IPS DF 4.7 (cell line): ENCODE results near the gene TBC1D22A.

ENCODE experiments used
- DNase-seq: peaks from one replicate; pipeline ENCODE4 v3.0.0-alpha.2; 2013; ENCODE audit warnings: low spot score; ENCODE audit errors: extremely low read depth

The TBC1D22A gene

DNA sequence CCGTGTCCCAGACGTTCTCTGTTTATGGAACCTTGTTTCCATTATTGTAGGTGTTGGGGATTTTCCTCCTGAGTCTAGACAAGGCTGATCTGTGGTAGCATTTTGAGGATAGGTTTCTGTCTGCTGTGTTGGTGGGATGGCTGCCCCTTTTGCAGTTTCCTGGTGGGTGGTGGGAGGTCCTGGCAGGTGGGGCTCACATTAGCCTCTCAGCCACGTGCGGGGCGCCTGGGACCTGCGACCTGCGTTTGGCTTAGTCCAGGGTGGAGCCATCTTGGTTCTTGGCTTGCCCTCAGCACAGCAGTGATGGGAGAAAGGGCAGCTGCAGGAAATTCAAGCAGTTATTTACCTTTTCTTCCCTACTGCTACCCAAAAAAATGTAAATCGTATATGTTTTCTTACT is 143.4 kb downstream of the TBC1D22A start:
- DNase-seq = no peak

- no peak for DNase-seq
These were observed 144.0 kb downstream of the TBC1D22A start for GRCh38 chr22:46906326-46907045.

GRCh38 chr22:46907241-46908215 is 145.1 kb downstream of the TBC1D22A start:
- DNase-seq = no peak

DNA sequence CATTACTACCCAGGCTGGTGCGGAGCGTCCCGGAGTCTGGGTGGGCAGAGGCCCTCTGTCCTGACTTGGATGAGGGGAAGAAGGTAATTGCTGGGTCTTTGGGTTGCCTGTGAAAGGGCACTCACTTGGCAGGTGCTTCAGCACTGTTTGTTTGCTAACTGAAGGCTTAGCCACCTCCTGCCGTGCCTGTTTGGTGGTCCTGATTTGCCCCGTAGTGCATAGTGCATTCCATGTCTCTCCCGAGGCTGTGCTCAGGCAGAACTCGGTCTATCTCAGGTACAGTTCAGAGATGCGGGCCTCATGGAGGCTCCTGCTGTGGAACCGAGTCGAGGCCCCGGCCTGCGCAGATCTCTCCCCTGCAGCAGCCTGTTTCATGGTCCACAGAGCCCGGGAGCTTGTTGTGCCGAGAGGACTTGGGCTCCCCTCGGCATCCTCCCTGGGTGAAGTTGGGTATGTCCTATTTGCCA is 146.2 kb downstream of the TBC1D22A start:
- DNase-seq = no peak

DNA sequence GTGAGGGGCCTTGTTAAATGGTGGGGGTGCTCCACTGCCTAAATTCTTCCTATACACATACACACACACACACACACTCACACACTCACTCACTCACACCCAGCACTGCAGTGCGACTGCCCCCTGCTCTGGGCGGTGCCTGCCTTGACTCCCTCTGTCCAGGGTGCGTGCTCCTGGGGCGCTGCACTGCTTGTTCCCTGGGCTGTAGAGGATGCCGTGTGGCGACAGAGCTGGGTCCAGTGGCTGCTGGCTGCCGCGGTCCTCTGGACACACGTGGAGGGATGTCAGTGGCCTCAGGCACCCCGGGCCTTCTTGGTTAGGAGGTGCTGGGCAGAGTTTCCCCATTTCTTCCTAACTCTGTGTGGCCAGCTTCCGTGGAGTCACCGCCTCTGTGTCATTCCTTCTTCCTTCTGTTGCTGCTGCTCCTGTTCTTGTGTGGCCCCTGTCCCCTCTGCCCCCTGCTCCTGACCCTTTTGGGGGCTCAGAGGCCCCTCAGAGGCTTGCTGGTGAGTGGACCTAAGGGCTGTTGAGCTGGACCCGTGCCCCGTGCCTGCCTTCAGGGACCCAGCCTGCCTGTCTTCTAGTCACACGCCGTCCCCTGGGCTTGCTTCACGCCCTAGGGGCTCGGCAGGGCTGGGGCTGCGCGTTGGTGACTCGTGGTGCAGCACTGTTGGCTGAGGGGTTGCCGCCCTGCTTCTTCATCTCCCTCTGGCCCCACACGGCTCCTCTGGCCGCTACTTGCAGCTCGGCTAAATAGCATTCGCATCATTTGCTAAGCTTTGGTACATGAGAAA is 147.0 kb downstream of the TBC1D22A start:
- DNase-seq = no peak

- no peak for DNase-seq
These were observed 148.2 kb downstream of the TBC1D22A start for GRCh38 chr22:46910624-46911023.

DNA sequence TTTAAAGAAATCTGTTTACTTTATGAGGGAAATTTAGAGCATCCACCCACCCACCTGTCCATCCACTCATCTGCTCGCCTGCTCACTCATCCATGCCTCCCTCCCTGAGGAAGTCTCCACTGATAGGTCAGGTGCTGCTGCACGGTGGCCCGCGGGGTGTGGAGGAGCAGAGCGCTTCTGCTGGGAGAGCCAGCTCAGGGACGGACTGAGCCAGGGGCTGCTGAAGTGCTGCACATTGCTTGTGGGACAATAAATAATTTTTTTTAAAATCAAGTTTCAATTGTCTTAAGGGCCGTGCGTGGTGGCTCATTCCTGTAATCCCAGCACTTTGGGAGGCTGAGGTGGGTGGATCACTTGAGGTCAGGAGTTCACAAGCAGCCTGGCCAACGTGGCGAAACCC is 148.9 kb downstream of the TBC1D22A start:
- no peak for DNase-seq

GRCh38 chr22:46913351-46913750 is 150.9 kb downstream of the TBC1D22A start:
- DNase-seq = no peak

DNA sequence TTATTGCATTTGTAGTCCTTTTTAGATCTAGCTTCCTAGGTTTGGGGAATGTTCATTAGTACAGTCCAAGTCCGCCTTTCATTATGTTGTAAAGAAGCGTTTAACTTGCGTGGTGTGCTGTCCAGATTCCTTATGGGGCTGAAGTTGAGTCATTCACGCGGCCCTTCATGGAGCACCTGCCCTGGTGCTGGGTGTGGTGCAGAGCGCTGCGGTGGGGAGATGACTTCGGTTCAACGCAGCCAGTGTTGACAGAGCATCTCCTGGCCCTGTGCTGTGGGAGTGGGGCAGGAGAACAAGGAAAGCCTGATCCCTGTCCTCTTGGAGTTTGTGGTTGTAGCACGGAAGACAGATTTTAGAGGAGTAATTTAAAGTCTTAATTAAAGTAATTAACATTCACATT is 152.0 kb downstream of the TBC1D22A start:
- DNase-seq = no peak

DNA sequence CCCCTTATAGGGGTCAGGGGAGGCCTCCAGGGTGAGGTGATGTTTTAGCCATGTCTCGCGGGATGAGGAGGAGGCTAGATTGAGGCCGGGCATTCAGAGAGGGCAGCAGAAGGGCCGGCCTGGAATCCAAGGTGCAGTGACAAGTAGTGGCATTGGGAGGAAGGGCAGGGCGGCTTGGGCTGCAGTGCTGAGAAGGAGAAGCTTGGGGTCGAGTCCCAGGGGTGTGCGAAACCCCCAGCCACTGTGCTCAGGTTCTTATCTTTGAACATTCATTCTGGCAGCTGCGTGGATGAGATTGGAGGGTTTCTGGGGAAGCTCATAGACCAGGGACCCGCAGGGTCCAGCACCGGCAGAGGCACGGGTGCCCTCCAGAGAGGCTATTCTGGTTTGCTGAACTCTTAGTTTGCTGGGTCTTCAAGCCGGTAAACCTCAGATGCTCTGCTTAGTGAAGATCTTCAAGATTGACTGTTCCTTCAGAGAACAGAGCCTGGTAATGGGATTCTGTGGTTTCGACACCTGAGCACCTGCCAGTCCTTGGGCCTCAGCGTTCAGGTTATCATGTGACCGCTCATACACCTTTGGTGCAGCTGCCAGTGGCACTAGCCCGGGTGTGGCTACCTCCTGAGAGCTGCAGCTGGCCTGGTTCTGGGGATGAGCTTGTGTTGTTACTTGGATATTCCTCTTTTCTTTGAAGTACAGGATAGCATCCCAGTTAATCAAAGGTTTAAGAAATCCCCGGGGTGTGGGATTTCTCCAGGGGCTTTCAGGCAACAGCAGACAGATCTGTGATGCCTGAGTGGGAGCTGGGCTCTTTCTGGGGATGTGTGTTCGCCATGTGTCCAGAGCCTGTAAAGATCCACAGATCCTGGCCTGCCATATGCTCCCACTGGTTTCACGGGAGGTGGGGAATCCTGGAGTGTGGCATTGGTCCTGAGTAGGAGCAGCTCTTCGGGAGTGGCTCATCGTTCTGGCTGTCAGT is 152.8 kb downstream of the TBC1D22A start:
- no peak for DNase-seq

DNA sequence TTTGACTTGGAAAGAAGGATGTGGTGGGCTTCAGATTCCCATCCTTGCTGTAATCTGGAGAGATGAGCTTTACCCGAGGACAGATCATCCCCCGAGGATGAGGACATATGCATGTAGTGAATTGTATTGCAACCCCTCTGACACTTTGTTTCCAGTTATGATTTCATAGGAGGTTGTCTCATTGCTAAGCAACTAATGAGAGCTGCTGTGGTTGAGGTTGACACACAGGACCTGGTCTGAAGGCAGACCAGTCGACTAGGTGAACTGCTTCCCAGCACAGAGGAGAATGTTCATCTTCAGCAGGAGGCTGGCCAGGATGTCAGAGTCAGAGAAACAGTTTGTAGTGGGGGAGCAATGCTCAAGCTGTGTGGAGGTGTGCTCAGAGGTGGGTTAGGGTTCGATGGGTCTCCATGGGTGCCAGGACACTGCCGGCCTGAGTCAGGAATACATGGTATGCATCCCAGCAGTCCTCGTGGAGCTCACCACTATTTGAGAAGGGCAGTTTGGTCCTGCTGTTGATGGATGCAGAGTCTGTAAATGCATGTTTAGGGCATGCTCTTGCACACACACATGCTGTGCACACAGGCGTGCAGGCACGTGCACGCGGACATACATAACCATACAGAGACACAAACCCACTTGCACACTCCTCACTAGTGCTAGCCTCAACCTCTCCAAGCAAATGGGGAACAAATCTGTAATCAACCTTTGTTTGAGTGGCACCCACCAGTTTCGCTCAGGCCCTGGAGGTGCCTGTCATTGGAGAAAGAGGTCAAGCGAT is 153.7 kb downstream of the TBC1D22A start:
- no peak for DNase-seq

DNA sequence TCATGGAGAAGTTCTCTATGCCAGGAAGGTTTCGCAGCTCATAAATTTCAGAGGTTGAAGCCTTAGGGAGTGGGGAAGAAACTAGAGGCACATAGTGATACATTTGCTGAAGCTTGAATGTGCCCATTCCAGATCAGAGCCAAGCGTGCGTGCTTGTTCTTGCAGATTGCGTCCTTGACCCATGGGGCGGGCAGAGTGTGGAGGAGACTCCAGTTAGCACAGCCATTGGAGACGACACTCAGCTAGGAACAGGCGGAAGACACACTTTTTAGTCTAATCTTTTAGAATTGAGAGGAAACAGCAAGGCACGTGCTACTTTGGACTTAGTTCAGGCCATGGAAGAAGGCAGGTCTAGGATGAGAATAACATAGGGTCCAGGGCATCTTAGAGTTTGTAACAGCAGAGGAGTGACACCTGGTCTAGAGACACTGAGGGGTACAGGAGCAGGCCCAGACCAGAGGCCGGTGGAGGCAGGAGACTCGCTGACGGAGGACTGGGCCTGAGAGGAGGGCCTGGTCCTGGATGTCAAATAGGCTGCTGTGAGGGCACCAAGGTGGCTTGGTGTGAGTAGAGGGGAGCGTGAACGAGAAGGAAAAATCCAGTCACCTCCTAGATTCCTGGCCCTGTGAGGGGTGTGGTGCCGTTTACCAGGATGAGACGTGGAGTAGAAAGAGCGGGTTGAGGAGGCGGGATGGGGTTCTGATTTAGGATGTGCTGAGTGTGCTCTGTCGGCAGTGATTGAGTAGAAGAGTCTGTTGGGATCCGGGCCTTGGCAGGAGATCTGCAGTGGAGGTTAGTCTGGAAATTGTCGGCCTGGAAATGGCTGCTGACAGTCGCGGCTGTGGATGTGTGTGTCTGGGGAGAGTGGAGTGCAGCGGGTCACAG is 154.7 kb downstream of the TBC1D22A start:
- no peak for DNase-seq

GRCh38 chr22:46917771-46918101 is 155.3 kb downstream of the TBC1D22A start:
- no peak for DNase-seq

DNA sequence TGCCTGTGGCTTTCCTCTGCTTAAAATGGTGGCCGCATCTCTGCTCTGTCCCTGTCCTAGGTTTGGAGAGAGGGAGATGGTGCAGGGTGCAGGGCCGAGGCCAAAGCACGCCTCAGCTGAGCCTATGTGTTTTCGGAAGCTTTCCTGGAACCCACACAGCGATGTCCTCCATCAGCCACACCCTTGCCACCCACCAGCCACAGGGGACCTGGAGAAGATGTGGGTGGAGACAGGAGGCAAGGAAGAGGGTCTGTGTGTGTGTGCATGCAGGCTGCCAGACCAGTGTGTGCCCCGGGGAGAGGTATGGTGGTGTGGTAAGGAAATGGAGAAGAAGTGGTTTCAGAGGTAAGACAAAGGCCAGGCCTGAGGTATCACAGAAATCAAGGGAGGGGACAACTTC is 155.7 kb downstream of the TBC1D22A start:
- DNase-seq = no peak

DNA sequence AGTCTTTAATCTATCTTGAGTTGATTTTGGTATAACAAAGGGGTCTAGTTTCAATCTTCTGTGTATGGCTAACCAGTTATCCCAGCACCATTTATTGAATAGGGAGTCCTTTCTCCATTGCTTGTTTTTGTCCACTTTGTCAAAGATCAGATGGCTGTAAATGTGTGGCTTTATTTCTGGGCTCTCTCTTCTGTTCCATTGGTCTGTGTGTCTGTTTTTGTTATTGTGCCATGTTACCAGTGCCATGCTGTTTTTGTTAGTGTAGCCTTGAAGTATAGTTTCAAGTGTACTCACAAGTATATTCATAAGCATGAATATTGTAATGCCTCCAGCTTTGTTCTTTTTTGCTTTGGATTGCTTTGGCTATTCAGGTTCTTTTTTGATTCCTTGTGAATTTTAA is 159.6 kb downstream of the TBC1D22A start:
- no peak for DNase-seq

DNA sequence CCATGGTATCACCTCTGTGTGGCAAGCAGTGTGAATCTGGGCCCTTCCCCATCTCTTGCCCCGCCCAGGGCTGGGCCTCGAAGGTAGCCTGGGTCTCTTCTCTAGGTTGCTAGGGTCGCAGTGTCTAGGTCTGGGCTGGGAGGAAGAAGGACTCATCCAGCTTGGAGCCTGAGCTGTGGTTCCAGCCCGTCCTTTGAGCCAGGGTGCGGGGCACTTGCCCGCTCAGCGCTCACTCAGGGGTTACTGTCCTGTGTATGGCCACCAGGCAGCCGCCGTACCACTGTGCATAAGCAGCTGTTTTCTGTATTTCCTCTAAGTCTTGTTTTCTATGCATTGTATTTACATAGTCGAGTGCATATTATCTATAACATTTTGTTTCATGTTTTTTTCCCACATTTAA is 160.9 kb downstream of the TBC1D22A start:
- no peak for DNase-seq

DNA sequence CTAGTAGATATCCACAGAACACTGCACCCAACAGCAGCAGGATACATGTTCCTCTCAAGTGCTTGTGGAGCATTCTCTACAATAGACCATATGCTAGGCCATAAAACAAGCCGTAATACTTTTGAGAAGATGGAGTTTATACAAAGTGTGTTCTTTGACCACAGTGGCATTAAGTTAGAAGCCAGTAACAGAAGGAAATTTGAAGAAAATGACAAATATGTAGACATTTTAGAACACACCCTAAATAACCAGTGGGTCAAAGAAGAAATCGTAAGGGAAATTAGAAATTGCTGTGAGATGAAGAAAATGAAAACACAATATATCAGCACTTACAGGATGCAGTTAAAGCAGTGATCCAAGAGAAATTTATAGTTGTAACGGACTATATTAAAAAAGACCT is 163.4 kb downstream of the TBC1D22A start:
- DNase-seq = no peak

DNA sequence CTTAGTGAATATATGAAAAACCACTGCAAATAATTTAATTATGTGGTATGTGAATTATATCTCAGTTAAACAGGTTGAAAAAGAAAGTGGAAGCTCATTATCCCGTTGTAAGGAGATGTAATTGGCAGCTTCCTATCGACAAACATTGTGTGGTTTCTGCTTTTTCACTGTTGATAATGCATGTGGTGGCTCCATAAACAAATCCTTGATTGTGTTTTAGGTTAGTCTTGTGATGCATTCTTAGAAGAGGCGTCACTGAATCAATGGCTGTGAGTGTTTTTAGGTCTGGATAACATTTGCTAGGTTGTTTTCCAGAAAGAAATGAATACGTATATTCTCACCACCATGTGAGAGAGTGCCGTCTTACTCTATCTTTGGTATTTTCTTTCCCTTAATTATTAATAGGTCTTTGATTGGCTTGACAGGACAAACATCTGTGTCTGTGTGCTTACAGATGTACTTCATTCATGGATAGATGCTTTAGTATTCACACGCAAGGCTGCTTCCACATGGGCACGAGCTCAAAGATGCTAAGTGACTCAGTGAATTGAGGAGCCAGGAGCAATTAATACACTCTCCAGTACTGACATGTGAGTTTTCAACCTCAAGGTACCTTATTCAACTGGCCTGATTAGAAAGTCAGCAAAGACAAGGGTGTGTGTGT is 166.7 kb downstream of the TBC1D22A start:
- DNase-seq = no peak
